ENCODE data around the gene GPC5. TPM values are rescaled to one million over a fixed set of nuclear protein-coding genes. Genes with fewer than 3 reads are reported as not detected.

Gene GPC5
- total and polyA plus RNA-seq, 10 donors = 0.04 to 0.83 (median 0.26) TPM; not detected in 3

DNA sequence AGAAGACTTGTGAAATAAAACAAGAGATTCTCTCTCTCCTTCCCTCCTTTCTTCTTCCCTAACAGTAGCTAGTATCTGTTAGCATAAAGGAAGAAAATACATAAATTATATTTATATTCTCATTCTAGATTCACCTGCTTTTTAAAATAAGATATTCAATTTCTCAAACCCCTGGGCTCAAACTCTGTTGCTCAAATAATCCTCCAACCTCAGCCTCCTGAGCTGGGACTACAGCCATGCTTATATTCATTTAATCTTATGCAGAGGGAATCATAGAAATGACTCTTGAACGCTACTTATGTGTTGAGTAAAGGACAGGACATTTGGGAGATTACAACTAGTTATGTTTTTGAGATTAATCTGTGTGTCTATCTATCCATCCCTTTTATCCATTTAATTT, 56.2 kb downstream of the GPC5 start:
- intact Hi-C loops (cut with DNase I; ENCODE audit: low total_unique reads) = no loop called here
- Histone ChIP-seq H3K9me3 (no peaks in the 10 kb centered on the region), H3K27ac (no peak overlapping the region), H3K4me1 (no peaks in the 10 kb centered on the region), H3K4me3 (no peak overlapping the region), H3K36me3 (no peaks in the 10 kb centered on the region), H3K27me3 (replicated peaks in 1 of 7) (no peaks in the 10 kb centered on the region)
- DNase-seq = no peak
- WGBS, 5 donors = 74 to 89% (median 83%) methylated on average over 1 of the region's 1 CpG
- no peak for TF ChIP-seq POLR2AphosphoS5 (IDR thresholded peaks at IDR 0.05)
- TF ChIP-seq POLR2A (IDR thresholded peaks at IDR 0.05) = no peak
- no peak for TF ChIP-seq CTCF (IDR thresholded peaks at IDR 0.05 in 8 of 11, conservative IDR thresholded peaks at IDR 0.05 in 3 of 11)

GRCh38 chr13:91456837-91457236, 58.4 kb downstream of the GPC5 start:
- intact Hi-C loops (cut with DNase I; ENCODE audit: low total_unique reads) = no loop called here
- no peak overlapping the region for H3K4me3 ChIP-seq
- H3K27ac ChIP-seq = no peak overlapping the region
- no peaks in the 10 kb centered on the region for H3K27me3 ChIP-seq (replicated peaks in 1 of 7)
- no peak for TF ChIP-seq POLR2A (IDR thresholded peaks at IDR 0.05)
- no peak for TF ChIP-seq POLR2AphosphoS5 (IDR thresholded peaks at IDR 0.05)
- TF ChIP-seq CTCF (IDR thresholded peaks at IDR 0.05 in 8 of 11, conservative IDR thresholded peaks at IDR 0.05 in 3 of 11) = no peak
- DNase-seq = no peak
- no peaks in the 10 kb centered on the region for H3K9me3 ChIP-seq
- H3K36me3 ChIP-seq = no peaks in the 10 kb centered on the region
- WGBS, 5 donors = 84 to 91% (median 86%) methylated on average over 2 of the region's 2 CpGs
- H3K4me1 ChIP-seq = no peaks in the 10 kb centered on the region

GRCh38 chr13:91459485-91459884, 61.1 kb downstream of the GPC5 start:
- Histone ChIP-seq H3K27ac (no peak overlapping the region), H3K4me1 (no peaks in the 10 kb centered on the region), H3K36me3 (no peaks in the 10 kb centered on the region), H3K4me3 (no peak overlapping the region), H3K9me3 (no peaks in the 10 kb centered on the region), H3K27me3 (replicated peaks in 1 of 7) (no peaks in the 10 kb centered on the region)
- TF ChIP-seq POLR2A (IDR thresholded peaks at IDR 0.05) (no peak), POLR2AphosphoS5 (IDR thresholded peaks at IDR 0.05) (no peak), CTCF (IDR thresholded peaks at IDR 0.05 in 8 of 11, conservative IDR thresholded peaks at IDR 0.05 in 3 of 11) (no peak)
- intact Hi-C loops (cut with DNase I; ENCODE audit: low total_unique reads) = no loop called here
- no peak for DNase-seq

GRCh38 chr13:91464336-91464735, 65.9 kb downstream of the GPC5 start:
- intact Hi-C loops (cut with DNase I; ENCODE audit: low total_unique reads) = no loop called here
- Histone ChIP-seq H3K36me3 (no peaks in the 10 kb centered on the region), H3K4me1 (no peaks in the 10 kb centered on the region), H3K27ac (no peak overlapping the region), H3K9me3 (no peaks in the 10 kb centered on the region), H3K27me3 (replicated peaks in 1 of 7) (no peaks in the 10 kb centered on the region), H3K4me3 (no peak overlapping the region)
- DNase-seq = no peak
- 79 to 90% (median 83%) methylated on average over 5 of the region's 5 CpGs for WGBS, 5 donors
- TF ChIP-seq CTCF (IDR thresholded peaks at IDR 0.05 in 8 of 11, conservative IDR thresholded peaks at IDR 0.05 in 3 of 11) (no peak), POLR2A (IDR thresholded peaks at IDR 0.05) (no peak)

Measured in spleen (tissue), 11 donors.